IgD-negative memory B cell (primary cell): ENCODE measurements around the gene SURF1. TPM values are rescaled to one million over a fixed set of nuclear protein-coding genes. Genes with fewer than 3 reads are reported as not detected.

ENCODE experiments used
- H3K27ac Mint-ChIP-seq, 3 donors: one replicate each; pipeline ENCODE4 v1.8.0; 2020 to 2022; ENCODE audit warnings: mild to moderate bottlenecking in 3 of 3, mixed read lengths in 3 of 3, moderate library complexity in 1 of 3
- H3K27me3 Mint-ChIP-seq: one replicate; pipeline ENCODE4 v1.8.0; 2021; ENCODE audit warnings: mixed read lengths
- H3K36me3 Mint-ChIP-seq: one replicate; pipeline ENCODE4 v1.8.0; 2020; ENCODE audit warnings: mild to moderate bottlenecking, mixed read lengths
- H3K4me1 Mint-ChIP-seq, 3 donors: one replicate each; pipeline ENCODE4 v1.8.0; 2020 to 2022; ENCODE audit warnings: mixed read lengths in 3 of 3, mild to moderate bottlenecking in 1 of 3
- H3K4me3 Mint-ChIP-seq, 4 donors: one replicate each; pipeline ENCODE4 v1.8.0; 2020 to 2022; ENCODE audit warnings: mild to moderate bottlenecking in 4 of 4, mixed read lengths in 4 of 4, moderate library complexity in 3 of 4
- H3K9me3 Mint-ChIP-seq, 3 donors: one replicate each; pipeline ENCODE4 v1.8.0; 2020 to 2021; ENCODE audit warnings: mixed read lengths in 3 of 3, mild to moderate bottlenecking in 1 of 3
- polyA plus RNA-seq: library from polyadenylated mRNA; unstranded; fragments of 300-500 nt; fragmentation: Illumina TruSeq; gene quantifications from one replicate; pipeline ENCODE4 v1.2.3, GENCODE V29; 2021

SURF1 gene
- polyA plus RNA-seq, 1 donor from 2014 or later, result 114 TPM

DNA sequence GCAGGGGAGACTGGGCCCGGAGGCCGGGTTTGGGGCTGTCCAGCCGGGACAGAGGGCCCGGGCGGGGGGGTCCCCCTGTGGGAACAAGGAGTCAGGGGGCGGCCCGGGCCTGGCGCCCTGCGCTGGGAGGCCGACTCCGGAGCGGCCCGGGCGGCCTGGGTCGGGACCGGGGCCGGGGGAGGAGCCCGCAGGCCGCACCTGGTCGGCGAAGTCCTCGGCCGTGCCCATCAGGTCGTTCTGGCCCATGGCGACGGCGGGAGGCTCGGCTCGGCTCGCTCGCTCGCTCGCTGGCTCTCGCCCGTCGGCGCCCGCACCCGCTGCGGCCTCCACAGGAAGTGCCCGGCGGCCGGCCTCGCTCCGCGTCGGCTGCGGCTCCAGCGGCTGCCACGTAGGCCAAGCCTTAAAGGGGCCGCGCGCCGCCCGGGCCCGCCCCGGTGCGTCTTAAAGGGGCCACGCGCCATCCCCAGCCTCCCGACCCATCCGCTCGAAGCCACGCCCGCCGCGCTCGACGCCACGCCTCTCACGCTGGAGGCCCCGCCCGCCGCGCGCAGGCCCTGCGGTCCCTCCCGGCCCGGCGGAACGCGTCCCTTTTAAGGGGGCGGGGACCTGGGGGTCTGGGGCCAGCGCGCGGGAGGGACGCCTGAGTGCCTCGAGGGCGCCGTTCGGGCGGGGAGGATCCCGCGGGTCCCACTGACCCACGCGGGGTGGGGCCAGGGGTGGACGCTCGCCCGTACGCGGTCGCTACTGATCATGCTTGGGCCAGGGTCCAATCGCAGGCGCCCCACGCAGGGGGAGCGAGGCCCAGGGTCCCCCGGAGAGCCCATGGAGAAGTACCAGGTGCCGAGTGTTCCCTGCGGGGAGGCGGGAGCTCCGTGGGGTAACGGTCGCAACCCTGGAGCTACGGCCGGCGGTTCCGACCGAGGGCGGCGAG is 19.7 kb upstream of the SURF1 start, which contains the start of the genes STKLD1 and SURF4:
Gene STKLD1, plus strand, starts transcription at position 643 of the 931 bp plus-strand sequence. Its CDS starts 108 bp downstream, at position 751.
Gene SURF4, minus strand, starts transcription at position 337 of the 931 bp plus-strand sequence. Its CDS starts 91 bp downstream, at position 246.
- no peaks in the 10 kb centered on the region for H3K9me3 Mint-ChIP-seq
- H3K27me3 Mint-ChIP-seq, result no peaks in the 10 kb centered on the region
- H3K4me1 Mint-ChIP-seq, result peaks cover 25 to 30% (median 27%) of the 10 kb centered on the region in 3 donors
- H3K4me3 Mint-ChIP-seq, result peak within 1 kb of the TSS; percentile 89 to 97 (median 94)
- H3K36me3 Mint-ChIP-seq, result no peaks in the 10 kb centered on the region
- H3K27ac Mint-ChIP-seq, result peak within 1 kb of the TSS; percentile 88 to 98 (median 89)

DNA sequence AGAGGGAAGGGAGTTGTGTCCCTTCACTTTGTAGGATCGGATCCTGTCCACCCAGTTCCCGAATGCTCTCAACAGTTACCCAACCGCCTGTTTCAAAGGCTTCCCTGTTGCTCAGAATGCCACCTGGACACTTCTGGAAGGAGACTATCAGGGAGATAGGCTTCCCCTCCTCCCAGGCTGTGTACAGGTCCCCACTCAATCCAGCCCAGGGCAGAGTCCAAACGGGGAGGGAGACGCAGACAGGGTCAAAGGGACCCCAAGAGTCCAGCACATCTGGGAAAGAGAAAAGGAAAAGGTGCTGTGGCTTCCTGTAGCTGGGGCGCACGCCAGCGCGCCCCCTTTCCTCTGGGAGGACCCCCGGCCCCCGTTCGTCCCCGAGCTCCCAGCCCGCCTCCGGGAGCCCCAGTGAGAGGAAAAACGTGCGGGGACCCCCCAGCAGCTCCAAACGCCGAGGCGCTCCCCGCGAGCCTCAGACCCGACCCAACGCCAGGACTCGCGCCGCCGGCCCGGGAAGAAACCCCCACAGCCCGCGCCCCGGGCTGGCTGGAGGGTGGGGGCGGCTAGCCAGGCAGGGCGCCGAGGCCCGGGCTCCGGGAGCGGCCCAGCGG is 18.9 kb upstream of the SURF1 start:
- Mint-ChIP-seq H3K4me3 (peak overlapping the region; percentile 89 to 97 (median 94)), H3K27me3 (no peaks in the 10 kb centered on the region), H3K27ac (peak overlapping the region; percentile 88 to 98 (median 89)), H3K9me3 (no peaks in the 10 kb centered on the region), H3K36me3 (no peaks in the 10 kb centered on the region), H3K4me1 (peaks cover 33 to 37% (median 33%) of the 10 kb centered on the region in 3 donors)

DNA sequence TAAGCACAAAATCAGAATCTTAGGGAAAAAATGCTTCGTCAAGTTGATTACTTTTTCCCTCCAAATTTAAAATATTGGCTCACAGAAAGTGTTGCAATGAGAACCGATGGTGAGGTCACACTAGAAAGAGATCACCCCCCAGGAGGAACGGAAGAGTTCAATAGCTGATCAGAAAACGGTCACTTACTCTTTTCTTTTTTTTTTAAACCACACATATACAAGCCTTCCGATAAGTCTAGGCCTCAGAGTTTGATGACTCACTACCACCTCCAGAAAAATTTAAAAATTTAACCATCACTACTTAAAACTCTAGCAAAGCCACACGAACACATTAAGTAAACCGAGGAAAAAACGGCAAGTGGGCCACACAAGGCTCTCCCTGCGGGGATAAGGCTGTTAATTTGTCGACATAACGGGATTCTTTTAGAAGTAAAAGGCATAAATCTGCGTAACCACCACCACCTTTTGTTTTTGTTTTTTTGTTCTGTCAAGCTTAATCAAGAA is 18.4 kb upstream of the SURF1 start:
- H3K4me1 Mint-ChIP-seq, result peaks cover 33 to 42% (median 37%) of the 10 kb centered on the region in 3 donors
- H3K27ac Mint-ChIP-seq, result peak overlapping the region; percentile 88 to 98 (median 89)
- no peaks in the 10 kb centered on the region for H3K36me3 Mint-ChIP-seq
- no peaks in the 10 kb centered on the region for H3K27me3 Mint-ChIP-seq
- no peaks in the 10 kb centered on the region for H3K9me3 Mint-ChIP-seq
- peak overlapping the region; percentile 89 to 97 (median 94) for H3K4me3 Mint-ChIP-seq

DNA sequence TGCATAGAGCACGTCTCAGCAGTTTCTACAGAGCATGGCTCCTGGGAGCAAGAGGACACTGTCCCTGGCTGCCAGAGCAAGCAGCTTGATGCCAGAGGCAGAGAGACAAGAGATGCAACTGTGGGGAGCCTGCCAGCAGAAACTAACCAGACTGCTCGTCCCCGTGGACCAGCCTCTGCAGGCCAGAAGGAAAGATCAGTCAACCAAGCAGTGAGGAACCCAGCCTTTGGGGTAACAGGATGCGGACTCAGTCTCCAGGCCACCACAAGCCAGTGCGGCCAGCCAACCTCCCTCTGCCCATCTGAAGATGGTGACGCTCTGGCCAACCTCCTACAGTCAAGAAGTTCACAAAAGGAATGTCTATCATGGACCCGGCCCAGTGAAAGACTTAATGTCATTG is 15.9 kb upstream of the SURF1 start:
- no peaks in the 10 kb centered on the region for H3K27me3 Mint-ChIP-seq
- H3K4me3 Mint-ChIP-seq, result peak overlapping the region in 3 of 4 donors; percentile 10 to 49 (median 41)
- H3K36me3 Mint-ChIP-seq, result no peaks in the 10 kb centered on the region
- H3K4me1 Mint-ChIP-seq, result peaks cover 39 to 51% (median 46%) of the 10 kb centered on the region in 3 donors
- peak overlapping the region in 1 of 3 donors; percentile 79 for H3K27ac Mint-ChIP-seq
- H3K9me3 Mint-ChIP-seq, result no peaks in the 10 kb centered on the region

DNA sequence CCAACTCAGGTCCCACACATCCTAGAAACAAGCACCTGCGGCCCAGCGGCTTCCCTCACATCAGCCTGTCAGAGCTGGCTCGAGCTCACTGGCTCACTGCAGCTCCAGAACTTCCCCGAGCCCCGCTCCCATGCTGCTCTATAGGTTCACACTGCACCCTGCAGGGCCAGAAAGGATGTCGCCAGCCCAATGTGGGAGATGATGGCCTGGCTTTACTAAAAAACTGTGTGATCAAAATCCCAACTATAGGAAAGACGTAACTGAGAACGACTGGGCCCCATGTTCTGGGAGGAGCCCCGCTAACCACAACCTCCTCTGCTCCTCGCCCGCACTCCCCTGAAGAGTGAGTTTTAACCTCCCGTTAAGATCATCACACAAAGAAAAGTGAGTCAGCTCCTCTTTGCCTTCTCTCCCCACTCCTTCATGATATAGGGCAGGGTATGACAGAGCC is 15.0 kb upstream of the SURF1 start:
- Mint-ChIP-seq H3K4me3 (peak overlapping the region; percentile 22 to 88 (median 62)), H3K27me3 (no peaks in the 10 kb centered on the region), H3K36me3 (no peaks in the 10 kb centered on the region), H3K27ac (peak overlapping the region; percentile 53 to 96 (median 91)), H3K9me3 (no peaks in the 10 kb centered on the region), H3K4me1 (peaks cover 39 to 51% (median 46%) of the 10 kb centered on the region in 3 donors)

DNA sequence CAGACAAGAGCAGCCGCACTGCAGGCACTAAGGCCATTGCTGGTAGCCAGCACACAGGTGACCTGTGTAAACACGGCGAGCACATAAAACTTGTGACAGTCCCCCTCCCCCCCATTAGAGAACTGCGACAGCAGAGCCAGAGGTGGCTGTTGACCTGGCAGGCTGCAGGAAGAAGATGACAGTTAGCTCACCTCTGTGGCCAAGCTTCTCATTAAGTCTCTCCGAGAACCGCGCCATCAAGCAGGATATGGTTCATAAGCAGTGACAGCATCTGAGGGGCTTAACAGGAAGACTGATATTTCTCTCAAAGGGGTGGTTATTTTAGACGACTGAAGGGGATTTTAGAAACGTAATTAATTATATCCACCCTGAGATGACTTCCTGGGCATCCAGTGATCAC is 14.4 kb upstream of the SURF1 start:
- no peaks in the 10 kb centered on the region for H3K36me3 Mint-ChIP-seq
- H3K27me3 Mint-ChIP-seq, result no peaks in the 10 kb centered on the region
- H3K9me3 Mint-ChIP-seq, result no peaks in the 10 kb centered on the region

DNA sequence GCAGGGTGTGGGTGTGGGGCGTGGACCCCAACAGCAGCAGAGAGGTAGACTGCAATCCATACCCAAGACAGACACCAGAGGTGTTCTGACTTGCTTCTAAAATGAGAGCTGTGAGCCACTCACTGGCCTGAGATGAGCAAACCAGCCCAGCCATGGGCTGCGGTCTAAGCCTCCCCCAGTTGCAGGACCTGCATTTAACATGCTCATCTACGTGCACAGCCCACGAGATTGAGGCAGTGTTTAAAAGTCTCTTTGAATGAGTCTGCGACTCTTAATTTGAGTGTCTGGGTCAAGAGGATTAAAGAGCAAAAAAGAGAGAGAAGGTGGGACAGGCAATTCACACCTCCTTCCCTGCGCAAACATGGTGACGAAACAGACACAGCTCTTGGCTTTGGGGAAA is 13.6 kb upstream of the SURF1 start:
- Mint-ChIP-seq H3K4me1 (peaks cover 42 to 49% (median 44%) of the 10 kb centered on the region in 3 donors), H3K27ac (peak overlapping the region in 1 of 3 donors; percentile 73), H3K4me3 (peak overlapping the region in 2 of 4 donors; percentile 32 to 45), H3K9me3 (no peaks in the 10 kb centered on the region), H3K36me3 (no peaks in the 10 kb centered on the region), H3K27me3 (no peaks in the 10 kb centered on the region)

More for the DNA sequence above, 14.4 kb upstream of the SURF1 start:
- peak overlapping the region; percentile 53 to 96 (median 91) for H3K27ac Mint-ChIP-seq
- peaks cover 44 to 51% (median 46%) of the 10 kb centered on the region in 3 donors for H3K4me1 Mint-ChIP-seq
- H3K4me3 Mint-ChIP-seq, result peak overlapping the region in 3 of 4 donors; percentile 22 to 88 (median 41)

DNA sequence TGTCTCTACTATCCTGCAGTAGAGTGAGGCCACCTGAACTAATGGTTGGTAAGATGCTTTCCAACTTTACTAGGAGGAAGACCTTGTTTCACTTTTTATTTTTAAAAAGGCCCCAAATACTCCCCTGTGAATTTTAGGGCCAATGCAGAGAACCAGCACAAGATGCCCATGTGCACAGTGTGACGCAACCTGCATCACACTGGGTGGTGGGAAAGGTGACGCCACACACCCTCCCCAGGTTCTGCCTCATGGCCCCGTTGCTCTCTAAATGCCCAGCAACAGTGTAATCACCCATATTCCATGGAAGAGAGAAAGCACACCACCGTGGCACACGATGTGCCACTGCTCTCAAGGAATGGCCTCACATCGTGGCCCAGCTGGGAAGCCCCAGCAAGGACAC is 13.1 kb upstream of the SURF1 start:
- Mint-ChIP-seq H3K27me3 (no peaks in the 10 kb centered on the region), H3K4me1 (peaks cover 37 to 44% (median 39%) of the 10 kb centered on the region in 3 donors), H3K36me3 (no peaks in the 10 kb centered on the region), H3K4me3 (peak overlapping the region in 1 of 4 donors; percentile 32), H3K9me3 (no peaks in the 10 kb centered on the region), H3K27ac (no peak overlapping the region)

DNA sequence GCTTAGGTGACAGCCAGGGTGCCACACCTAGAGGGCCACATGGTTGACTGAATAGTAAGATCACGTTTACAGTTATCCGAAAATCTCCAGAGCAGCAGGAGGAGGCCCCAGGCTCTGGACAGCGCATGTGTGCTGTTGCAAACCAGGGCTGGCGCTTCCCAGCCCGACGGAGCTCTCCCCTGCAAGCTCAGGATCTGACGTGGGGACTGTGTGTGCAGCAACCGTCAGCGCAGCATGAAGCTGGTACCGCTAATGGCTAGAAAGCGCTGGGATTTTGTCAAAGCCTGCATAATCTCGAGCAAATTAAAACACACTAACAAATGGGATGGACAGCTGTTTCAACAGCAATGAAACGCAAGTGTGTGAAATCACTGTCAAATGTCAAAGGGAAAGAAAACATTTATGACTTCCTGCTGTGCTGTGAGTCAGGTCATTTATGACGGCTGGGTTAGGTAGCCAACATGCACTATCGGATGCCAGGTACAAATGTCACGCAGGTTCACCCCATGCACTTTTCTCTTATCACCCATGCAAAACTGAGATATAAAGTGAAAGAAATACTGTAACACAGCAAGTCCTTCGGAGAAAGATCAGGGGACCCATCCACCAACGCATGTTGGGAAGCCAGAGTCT is 12.1 kb upstream of the SURF1 start:
- H3K27ac Mint-ChIP-seq, result no peak overlapping the region
- no peaks in the 10 kb centered on the region for H3K27me3 Mint-ChIP-seq
- peaks cover 34 to 41% (median 36%) of the 10 kb centered on the region in 3 donors for H3K4me1 Mint-ChIP-seq
- H3K9me3 Mint-ChIP-seq, result no peaks in the 10 kb centered on the region
- peak overlapping the region in 1 of 4 donors; percentile 39 for H3K4me3 Mint-ChIP-seq
- no peaks in the 10 kb centered on the region for H3K36me3 Mint-ChIP-seq

DNA sequence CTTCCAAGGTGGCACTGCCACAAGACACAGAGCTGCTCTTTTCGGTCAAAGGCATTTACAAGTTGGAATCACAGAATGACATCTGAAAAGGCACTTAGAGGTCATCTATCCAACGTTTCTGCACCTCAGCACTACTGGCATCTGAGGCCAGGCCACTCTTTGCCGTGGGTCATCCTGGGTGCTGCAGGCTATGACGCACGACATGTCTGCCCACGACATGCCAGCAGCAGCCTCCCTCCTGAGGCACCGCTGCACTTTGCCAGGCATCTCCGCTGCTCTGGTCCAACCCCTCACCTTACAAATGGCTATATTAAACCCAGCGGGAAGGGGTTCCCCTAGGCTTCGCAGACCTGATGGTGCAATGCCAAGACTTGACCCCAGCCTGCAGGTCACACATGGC is 11.5 kb upstream of the SURF1 start:
- Mint-ChIP-seq H3K27me3 (no peaks in the 10 kb centered on the region), H3K36me3 (no peaks in the 10 kb centered on the region), H3K9me3 (no peaks in the 10 kb centered on the region), H3K27ac (no peak overlapping the region), H3K4me3 (peak overlapping the region in 1 of 4 donors; percentile 39), H3K4me1 (peaks cover 32 to 39% (median 34%) of the 10 kb centered on the region in 3 donors)

DNA sequence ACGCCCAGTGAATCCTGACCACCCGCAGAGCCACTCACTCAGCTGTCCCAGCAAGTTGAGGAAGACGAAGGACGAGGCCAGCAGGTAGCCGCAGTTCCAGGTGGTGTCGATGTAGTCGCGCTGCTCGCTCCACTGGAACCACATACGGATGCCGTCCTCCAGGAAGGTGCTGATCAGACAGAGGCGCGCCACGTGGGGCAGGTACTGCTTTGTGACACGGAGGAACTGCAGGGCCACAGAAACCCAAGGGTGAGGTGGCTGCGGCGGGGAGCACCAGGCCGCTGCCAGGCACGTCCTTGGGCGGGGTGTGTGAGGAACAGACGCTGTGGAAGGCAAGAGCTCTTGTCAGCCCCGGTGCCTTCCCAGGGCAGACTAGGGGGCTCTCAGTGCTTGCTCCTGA is 10.9 kb upstream of the SURF1 start:
- Mint-ChIP-seq H3K4me3 (no peak overlapping the region), H3K27ac (peak overlapping the region in 1 of 3 donors; percentile 39), H3K9me3 (no peaks in the 10 kb centered on the region), H3K4me1 (peaks cover 28 to 34% (median 30%) of the 10 kb centered on the region in 3 donors), H3K36me3 (no peaks in the 10 kb centered on the region), H3K27me3 (no peaks in the 10 kb centered on the region)

DNA sequence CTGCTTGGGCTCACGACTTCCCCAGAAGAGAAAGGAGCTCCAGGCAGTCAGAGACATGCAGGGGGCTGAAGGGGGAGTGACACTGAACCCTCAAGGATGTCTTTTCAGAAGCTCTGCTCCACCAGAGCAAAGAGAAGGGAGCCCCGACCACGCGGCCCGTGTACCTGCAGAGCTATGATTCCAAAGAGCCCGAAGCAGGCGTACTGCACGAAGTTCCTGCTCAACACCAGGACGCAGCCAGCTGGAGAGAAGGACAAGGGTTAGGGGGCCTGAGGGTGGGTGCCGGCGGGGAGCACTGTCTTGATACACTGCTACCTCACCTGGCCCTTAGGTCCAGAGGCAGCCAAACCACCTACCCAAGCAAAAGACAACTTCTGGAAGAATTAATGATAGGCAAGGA is 10.1 kb upstream of the SURF1 start:
- Mint-ChIP-seq H3K27ac (no peak overlapping the region), H3K9me3 (no peaks in the 10 kb centered on the region), H3K4me3 (no peak overlapping the region), H3K4me1 (peaks cover 23 to 27% (median 24%) of the 10 kb centered on the region in 3 donors), H3K36me3 (peaks cover 1% of the 10 kb centered on the region), H3K27me3 (no peaks in the 10 kb centered on the region)

DNA sequence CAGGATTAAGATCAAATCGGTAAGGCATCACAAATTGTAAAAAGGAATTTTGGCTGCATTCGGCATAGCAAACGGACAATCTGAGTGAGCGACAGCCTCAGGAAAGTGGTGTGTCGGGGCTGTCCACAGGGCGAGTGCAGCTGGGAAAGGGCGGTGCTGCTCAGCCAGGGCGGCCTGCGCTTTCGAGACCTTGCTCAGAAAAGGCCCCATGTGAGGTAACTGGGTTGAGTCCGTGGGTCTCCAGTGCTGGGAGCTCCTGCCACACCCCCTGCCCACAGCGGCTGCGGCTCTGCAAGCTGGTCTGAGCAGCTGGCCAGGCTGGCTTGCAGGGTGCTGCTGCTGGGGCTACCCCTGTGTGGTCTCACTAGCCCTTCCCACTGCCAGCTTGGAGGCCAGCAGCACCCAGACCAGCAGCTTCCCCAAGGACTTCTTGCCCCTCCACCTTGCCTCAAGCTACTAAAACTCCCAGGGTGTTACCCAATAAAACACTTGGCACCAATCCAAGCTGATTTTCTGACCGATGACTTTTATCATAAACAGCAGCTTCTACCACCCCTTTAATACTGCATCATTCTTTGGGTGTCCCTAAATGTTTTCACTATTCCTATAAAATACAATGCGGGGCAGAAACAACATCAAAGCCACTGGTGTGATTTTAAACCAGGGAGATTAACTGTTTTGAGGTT is 6.2 kb upstream of the SURF1 start:
- peaks cover 1% of the 10 kb centered on the region for H3K36me3 Mint-ChIP-seq
- peaks cover 5 to 11% (median 8%) of the 10 kb centered on the region in 3 donors for H3K4me1 Mint-ChIP-seq
- peak overlapping the region in 1 of 3 donors; percentile 82 for H3K27ac Mint-ChIP-seq
- H3K9me3 Mint-ChIP-seq, result no peaks in the 10 kb centered on the region
- H3K4me3 Mint-ChIP-seq, result peak overlapping the region in 2 of 4 donors; percentile 12 to 74
- no peaks in the 10 kb centered on the region for H3K27me3 Mint-ChIP-seq
